GM21381 (cell line): ENCODE measurements around the gene BANF2.
"Not testable (repeated sequence)": the region's sequence is repeated elsewhere in the genome, so short reads cannot be mapped to it uniquely, and the experiment has no call there.

Source experiments
- ATAC-seq: cut with Tn5 transposase; IDR thresholded peaks from one replicate; pipeline ENCODE4 v1.9.1; 2021; ENCODE audit warnings: mild to moderate bottlenecking, moderate library complexity; ENCODE audit not compliant: unreplicated experiment

The BANF2 gene

GRCh38 chr20:17699931-17700351, at the start of gene BANF2:
Gene BANF2 (plus strand): TSS chr20:17699966. CDS start chr20:17725026, 25,060 bp downstream.
- ATAC-seq = no peak

- ATAC-seq = no peak
These were observed 49.3 kb upstream of the BANF2 start for GRCh38 chr20:17650301-17651128.

- ATAC-seq = no peak
These were observed 48.5 kb upstream of the BANF2 start for GRCh38 chr20:17651129-17651759.

GRCh38 chr20:17651760-17652388, 47.9 kb upstream of the BANF2 start:
- ATAC-seq = no peak

GRCh38 chr20:17652411-17652810, 47.4 kb upstream of the BANF2 start:
- no peak for ATAC-seq

GRCh38 chr20:17653835-17654648, 45.7 kb upstream of the BANF2 start:
- no peak for ATAC-seq

- no peak for ATAC-seq
These were observed 45.0 kb upstream of the BANF2 start for GRCh38 chr20:17654649-17655285.

GRCh38 chr20:17655286-17655651, 44.5 kb upstream of the BANF2 start:
- no peak for ATAC-seq

- no peak for ATAC-seq
These were observed 43.8 kb upstream of the BANF2 start for GRCh38 chr20:17655865-17656479.

- no peak for ATAC-seq
These were observed 42.5 kb upstream of the BANF2 start for GRCh38 chr20:17657079-17657825.

GRCh38 chr20:17657898-17658647, 41.7 kb upstream of the BANF2 start:
- no peak for ATAC-seq

- ATAC-seq = no peak
These were observed 41.1 kb upstream of the BANF2 start for GRCh38 chr20:17658648-17658993.

GRCh38 chr20:17659344-17659743, 40.4 kb upstream of the BANF2 start:
- not testable (repeated sequence) for ATAC-seq

- no peak for ATAC-seq
These were observed 40.0 kb upstream of the BANF2 start for GRCh38 chr20:17659801-17660200.

GRCh38 chr20:17660667-17661066, 39.1 kb upstream of the BANF2 start:
- ATAC-seq = no peak

GRCh38 chr20:17661121-17661744, 38.5 kb upstream of the BANF2 start:
- no peak for ATAC-seq

- no peak for ATAC-seq
These were observed 37.3 kb upstream of the BANF2 start for GRCh38 chr20:17662333-17663039.

- no peak for ATAC-seq
These were observed 36.7 kb upstream of the BANF2 start for GRCh38 chr20:17663040-17663399.
